GM21737 (cell line): Measurements from ENCODE around the gene CLDN8.

Experiments used
- ATAC-seq: cut with Tn5 transposase; IDR thresholded peaks from one replicate; pipeline ENCODE4 v1.9.1; 2021; ENCODE audit warnings: mild to moderate bottlenecking, moderate library complexity; ENCODE audit not compliant: unreplicated experiment

The CLDN8 gene

DNA sequence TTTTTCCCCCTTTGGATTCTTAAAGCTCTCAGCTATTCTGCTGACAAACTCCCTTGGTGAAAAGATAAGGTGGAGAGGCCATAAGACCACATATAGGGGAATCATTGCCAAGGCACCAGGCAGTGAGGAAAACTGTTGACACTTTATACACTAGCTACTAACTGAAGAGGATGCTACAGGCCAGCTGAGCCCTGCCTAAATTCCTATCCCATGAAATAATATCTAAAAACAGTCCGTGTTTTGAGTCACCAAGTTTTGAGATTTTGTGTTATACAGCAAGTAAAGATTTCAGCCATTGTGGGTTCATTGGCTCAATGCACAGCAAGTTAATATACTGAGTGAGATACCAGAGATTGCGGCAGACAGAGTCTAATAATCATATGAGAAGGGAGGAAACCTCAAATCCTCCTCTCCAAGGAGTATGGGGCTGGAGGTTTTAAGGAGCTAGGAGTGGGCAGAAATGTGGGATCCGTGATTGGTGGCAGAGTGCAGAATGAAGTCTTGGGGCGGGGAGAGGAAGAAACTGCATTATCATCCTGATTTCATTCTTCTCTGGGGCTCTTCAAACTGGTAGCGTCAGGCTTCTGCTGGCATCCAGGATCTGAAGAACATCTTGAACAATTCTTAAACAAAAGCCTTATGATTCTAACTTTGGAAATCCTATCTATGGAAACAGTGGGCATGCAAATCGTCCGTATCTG, 9.2 kb downstream of the CLDN8 start:
- no peak for ATAC-seq

DNA sequence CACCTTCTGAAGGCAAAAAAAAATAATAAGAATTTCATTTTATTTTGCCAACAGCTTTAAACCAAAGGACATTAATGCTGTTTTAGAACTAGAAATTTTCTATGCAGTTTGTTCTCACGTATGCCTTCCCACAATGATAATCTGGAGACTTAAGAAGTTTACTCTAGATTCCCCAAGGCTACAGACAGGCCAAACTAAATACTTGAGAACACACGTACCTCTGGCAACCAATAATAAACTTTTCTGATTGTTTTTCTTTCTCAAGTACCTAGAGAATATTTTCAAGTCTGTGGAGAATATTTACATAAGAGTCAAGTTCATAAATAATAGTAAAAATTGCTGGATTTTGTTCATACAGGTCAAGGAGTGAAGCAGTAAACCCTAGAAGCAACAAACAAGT, 15.9 kb downstream of the CLDN8 start:
- ATAC-seq: no peak

DNA sequence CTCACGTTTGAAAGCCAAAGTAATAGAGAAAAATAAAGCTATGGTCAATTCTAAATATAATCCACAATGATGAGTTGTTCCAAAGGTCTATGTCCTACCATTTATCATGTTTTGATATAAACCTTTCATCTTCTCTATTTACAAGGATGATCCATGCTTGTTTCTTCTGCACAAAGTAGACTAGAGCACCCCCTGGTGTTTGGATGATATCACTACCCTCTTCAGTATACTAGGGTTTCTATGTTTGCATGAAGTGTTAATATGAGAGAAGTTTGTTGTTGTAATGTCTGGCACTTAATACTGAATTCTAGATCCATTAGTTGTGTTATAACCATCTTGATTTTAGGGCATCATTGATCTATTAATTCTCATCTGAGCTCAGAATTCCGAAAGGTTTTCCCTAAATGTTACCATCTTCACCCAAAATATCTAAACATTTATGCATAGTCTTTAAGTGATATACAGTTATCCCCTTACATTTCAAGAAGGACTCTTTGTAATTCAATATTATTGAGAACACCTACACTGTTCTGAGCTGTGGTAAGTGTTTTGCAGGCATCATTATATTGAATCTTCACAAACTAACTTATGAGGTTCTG, 21.1 kb downstream of the CLDN8 start:
- no peak for ATAC-seq

DNA sequence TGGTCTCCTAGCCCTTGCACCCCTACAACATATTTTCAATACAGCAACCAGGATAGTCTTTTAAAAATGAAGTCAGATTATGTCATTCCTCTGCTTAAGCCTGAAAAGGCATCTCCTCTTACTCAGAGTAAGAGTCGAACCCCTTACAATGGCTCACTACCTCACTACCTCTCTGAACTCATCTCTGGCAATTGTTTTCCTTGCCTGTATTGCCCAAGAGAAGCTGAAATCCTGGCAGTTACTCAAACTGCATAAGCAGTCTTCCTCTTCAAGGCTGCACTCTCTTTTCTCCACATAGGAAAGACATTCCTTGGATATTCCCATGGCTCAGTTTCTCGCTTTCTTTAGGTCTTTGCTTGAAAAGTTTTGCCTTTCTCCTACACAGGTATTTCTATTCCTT, 22.7 kb downstream of the CLDN8 start:
- ATAC-seq: no peak

DNA sequence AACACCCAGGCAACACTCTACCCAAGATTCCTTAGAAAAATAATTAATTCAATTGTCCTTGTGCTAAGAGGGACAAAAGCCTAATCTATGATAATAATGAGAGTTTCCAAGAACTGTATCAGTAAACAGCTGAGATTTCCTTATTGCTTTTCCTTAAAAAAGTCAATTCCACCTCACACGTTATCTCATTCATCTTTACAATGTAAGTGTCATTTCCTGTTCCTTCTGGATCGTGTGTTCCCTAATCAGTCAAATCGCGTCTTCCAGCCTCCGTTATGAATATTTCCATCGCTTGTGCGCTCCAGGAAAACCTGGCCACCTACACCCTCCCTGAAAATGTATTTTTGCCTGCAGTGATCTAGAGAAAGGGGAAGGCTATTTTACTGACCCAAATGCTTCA, 25.3 kb downstream of the CLDN8 start:
- ATAC-seq: no peak

DNA sequence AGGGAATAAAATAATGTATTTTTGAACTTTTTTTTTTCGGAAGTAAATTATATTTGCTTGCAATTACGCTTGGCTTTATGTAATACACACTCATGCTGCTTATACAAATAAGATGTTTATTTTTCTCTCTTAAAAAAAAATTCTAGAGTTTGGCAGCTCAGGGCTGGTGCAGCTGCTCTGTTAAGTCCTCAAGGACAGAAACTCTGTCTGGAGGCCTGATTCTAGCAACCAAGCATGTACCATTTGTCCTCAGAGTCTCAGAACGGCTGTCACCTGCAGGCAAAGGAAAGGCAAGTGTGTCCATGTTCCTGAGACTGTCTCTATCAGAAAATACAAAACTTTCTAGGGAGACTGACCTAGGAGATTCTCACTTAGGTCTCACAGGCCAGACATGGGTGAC, 26.1 kb downstream of the CLDN8 start:
- no peak for ATAC-seq

DNA sequence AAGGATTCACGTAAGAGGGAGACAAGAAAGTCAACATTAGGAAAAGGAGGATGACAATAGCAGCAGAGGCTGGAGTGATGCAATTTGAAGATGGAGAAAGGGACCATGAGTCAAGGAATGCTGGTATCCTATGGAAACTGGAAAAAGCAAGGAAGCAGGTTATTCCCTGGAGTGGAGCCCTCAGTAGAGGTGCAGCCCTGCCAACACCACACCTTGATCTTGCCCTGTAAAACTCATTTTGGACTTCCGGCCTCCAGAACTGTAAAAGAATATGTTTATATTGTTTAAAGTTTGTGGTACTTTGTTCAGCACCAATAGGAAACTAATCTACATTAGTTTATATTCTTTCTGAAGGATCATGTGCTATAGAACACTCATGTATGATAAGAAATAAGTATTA, 29.7 kb downstream of the CLDN8 start:
- ATAC-seq: no peak

DNA sequence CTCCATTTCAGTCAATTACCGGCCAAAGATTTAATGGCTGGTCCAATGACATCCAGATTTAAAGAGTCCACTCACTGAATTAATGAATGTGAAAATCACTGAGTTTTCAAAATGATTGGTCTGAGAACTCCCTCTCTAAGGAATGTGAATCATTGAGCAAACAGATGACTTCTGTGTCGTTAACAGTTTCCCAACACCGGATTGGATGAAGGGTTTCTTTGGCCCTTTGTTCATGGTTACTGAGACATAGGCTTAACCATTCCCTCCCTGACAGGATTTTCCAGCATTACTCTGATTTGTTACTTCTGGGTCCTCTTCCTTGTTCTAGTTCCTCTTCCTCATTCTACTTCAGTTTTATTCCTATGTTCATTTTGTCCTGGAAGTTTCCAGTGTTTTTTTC, 47.8 kb downstream of the CLDN8 start:
- ATAC-seq: no peak

DNA sequence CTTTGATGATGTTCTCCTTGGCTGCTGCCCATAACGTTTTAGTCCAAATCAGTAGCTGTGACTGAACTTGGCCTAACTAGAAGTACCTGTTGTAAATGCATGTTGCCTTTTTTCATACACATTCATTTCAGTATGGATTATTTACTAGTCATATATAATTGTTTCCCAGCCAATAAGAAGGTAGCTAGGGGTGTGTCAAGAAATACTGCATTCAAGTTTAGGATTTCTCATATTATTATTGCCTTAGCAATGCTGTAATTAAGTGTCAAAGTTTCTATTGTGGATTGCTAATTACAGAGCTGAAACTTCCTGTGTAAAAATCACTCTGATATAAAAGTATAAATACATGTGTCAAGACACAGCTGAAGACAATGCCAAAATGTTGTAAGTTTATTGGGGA, 49.2 kb downstream of the CLDN8 start, which contains the start of gene CLDN17:
Gene CLDN17, minus strand, starts transcription at position 101 of the 400 bp plus-strand sequence. CDS start 188 bp downstream, outside the sequence.
- ATAC-seq: no peak

DNA sequence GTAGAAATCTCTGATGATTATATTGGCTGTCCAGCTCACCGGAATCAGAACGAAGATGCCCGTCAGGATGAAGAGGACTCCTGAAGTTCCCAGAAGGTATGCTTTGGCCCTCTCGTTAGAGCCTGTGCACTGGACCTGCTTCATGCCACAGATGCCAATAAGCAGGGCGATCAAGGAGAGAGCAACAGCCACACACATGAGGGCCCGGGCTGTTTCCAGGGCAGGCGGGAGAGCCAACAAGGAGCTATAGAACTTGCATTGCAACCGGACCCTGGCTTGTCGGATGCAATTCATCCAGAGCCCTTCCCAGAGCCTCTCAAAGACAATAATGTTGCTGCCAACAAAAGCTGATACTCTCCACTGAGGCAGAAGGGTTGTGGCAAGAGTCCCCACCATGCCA, 49.7 kb downstream of the CLDN8 start:
- no peak for ATAC-seq

DNA sequence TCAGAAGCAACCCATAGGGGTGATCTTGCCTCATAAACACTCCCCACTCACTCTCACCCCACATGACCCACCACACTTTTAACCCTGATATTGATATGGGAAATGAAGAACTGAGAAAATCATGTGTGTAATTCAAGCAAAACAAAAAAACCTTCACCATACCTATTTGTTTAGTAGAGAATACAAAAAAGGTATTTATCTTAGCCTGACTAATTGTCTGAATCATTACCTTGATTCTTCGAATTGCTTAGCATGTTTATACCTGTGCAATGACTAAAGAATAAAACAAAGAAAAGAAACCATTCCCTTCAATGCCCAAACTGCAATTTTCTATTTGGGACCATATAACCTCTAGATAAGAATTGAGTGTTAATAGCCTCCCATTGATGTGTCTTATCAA, 51.1 kb downstream of the CLDN8 start:
- no peak for ATAC-seq
